Renal pelvis (tissue), 4 donors: ENCODE measurements around the gene CNOT4. TPM values are rescaled to one million over a fixed set of nuclear protein-coding genes. Genes with fewer than 3 reads are reported as not detected.
"Not testable (repeated sequence)": the region's sequence is repeated elsewhere in the genome, so short reads cannot be mapped to it uniquely, and the experiment has no call there.

Experiments
- DNase-seq: peaks from one replicate; pipeline ENCODE4 v3.0.0-alpha.2; 2013
- polyA plus RNA-seq, 3 donors: library from polyadenylated mRNA; unstranded; fragments of 120-200 nt; gene quantifications; one replicate each; pipeline ENCODE4 v1.2.1, GENCODE V29; 2013; ENCODE audit not compliant: insufficient read length in 3 of 3

Gene CNOT4
- polyA plus RNA-seq, 3 donors, result 33.6 to 35.9 (median 34.7) TPM

- no peak for DNase-seq
These were observed 142.9 kb downstream of the CNOT4 start for GRCh38 chr7:135366843-135367508.

GRCh38 chr7:135365721-135366120 is 144.2 kb downstream of the CNOT4 start:
- DNase-seq, result peak; percentile 37

GRCh38 chr7:135364206-135364605 is 145.7 kb downstream of the CNOT4 start:
- DNase-seq, result no peak

- DNase-seq, result no peak
These were observed 147.0 kb downstream of the CNOT4 start for GRCh38 chr7:135362871-135363270.

- no peak for DNase-seq
These were observed 148.1 kb downstream of the CNOT4 start for GRCh38 chr7:135361788-135362187.

GRCh38 chr7:135359615-135360014 is 150.3 kb downstream of the CNOT4 start:
- DNase-seq, result no peak

- no peak for DNase-seq
These were observed 154.4 kb downstream of the CNOT4 start for GRCh38 chr7:135355377-135356048.

- DNase-seq, result no peak
These were observed 156.1 kb downstream of the CNOT4 start for GRCh38 chr7:135353832-135354231.

GRCh38 chr7:135352285-135352684 is 157.6 kb downstream of the CNOT4 start:
- DNase-seq, result no peak

- not testable (repeated sequence) for DNase-seq
These were observed 158.8 kb downstream of the CNOT4 start for GRCh38 chr7:135351070-135351469.

- DNase-seq, result no peak
These were observed 160.2 kb downstream of the CNOT4 start for GRCh38 chr7:135349746-135350145.

GRCh38 chr7:135348493-135348892 is 161.4 kb downstream of the CNOT4 start:
- no peak for DNase-seq

GRCh38 chr7:135343361-135343760 is 166.5 kb downstream of the CNOT4 start:
- no peak for DNase-seq

GRCh38 chr7:135342887-135343286 is 167.0 kb downstream of the CNOT4 start:
- no peak for DNase-seq

- DNase-seq, result no peak
These were observed 168.9 kb downstream of the CNOT4 start for GRCh38 chr7:135341049-135341448.

- no peak for DNase-seq
These were observed 171.8 kb downstream of the CNOT4 start for GRCh38 chr7:135337977-135338550.

- DNase-seq, result no peak
These were observed 172.4 kb downstream of the CNOT4 start for GRCh38 chr7:135337506-135337905.

- peak; percentile 91 for DNase-seq
These were observed 174.2 kb downstream of the CNOT4 start for GRCh38 chr7:135335628-135336139.

- no peak for DNase-seq
These were observed 174.9 kb downstream of the CNOT4 start for GRCh38 chr7:135334830-135335543.

GRCh38 chr7:135333946-135334345 is 176.0 kb downstream of the CNOT4 start:
- no peak for DNase-seq

GRCh38 chr7:135333200-135333599 is 176.7 kb downstream of the CNOT4 start:
- DNase-seq, result no peak

- DNase-seq, result no peak
These were observed 179.8 kb downstream of the CNOT4 start for GRCh38 chr7:135330088-135330487.
